NOMO-1 treated with dmso at 0.1 percent for 144 hours (cell line): Measurements from ENCODE around the gene SGCA.

Experiments
- DNase-seq: peaks from one replicate; lab custom pipeline; 2025; ENCODE audit not compliant: unreplicated experiment; lab: John Stamatoyannopoulos, UW

The SGCA gene

GRCh38 chr17:50166518-50167181 is 845 bp downstream of the SGCA start:
- no peak for DNase-seq

DNA sequence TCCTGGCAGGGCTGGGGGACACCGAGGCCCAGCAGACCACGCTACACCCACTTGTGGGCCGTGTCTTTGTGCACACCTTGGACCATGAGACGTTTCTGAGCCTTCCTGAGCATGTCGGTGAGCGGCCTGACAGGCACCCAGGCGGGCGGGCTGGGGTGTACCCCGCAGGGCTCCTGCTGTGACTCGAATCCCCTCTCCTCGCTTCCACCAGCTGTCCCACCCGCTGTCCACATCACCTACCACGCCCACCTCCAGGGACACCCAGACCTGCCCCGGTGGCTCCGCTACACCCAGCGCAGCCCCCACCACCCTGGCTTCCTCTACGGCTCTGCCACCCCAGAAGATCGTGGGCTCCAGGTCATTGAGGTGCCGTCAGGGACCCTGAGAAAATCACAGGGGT is 1.6 kb downstream of the SGCA start:
- no peak for DNase-seq

GRCh38 chr17:50168319-50168718 is 2.5 kb downstream of the SGCA start:
- DNase-seq: no peak

- DNase-seq: peak; percentile 60
Measured at GRCh38 chr17:50169121-50169764, 3.4 kb downstream of the SGCA start.

DNA sequence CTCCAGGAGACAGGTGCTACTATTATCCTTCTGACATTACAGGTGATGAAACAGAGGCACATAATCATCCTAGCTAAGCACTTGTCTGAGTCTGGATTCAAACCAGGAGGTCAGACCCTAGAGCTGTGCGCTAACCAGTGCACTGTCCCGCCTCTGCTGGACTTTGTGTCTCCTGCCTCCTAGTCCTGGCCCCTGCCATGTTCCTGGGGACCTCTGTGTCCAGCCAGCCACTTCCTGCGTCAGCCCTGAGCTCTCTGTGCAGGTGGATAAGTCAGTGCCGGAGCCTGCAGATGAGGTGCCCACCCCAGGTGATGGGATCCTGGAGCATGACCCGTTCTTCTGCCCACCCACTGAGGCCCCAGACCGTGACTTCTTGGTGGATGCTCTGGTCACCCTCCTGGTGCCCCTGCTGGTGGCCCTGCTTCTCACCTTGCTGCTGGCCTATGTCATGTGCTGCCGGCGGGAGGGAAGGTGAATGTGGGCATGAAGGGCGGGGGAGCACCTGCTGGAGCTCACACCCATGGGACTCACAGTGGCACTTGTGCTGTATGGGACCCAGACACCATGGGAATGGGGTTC is 4.2 kb downstream of the SGCA start:
- no peak for DNase-seq

GRCh38 chr17:50170662-50171370 is 5.0 kb downstream of the SGCA start:
- no peak for DNase-seq

DNA sequence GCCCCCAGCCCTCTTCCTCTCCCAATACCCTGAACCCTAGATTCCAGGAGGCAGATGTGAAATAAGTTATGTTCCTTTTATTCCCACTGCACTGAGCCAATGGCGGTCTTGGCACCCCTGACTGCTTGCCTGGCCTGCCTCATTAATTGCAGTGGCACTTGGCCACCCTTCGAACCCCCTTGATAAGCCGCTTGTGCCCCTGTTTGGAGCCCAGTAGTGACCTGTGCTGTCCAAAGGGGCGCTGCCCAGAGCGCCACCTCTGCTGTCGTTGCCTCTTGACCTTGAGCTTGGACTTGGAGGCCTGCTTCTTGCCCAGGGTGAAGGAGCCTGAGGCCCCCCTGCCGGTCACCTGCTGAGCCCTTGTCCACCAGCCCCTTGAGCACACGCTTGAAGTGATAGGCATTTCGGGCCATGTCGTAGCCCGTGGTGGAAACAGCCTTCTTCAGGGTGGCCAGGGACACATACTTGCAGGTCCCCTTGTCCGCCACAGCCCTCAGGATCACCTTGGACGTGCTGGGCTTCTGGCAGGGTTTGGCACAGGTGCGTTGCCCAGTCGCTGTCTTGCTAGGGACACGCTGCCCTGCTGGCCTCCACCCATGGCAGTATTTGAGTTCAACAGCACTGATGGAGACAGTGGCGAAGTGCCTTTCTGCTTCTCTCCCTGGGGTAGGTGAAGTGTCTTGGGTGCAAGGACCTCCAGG is 5.7 kb downstream of the SGCA start:
- no peak for DNase-seq

- no peak for DNase-seq
Measured at GRCh38 chr17:50172130-50172529, 6.3 kb downstream of the SGCA start.

- no peak for DNase-seq
Measured at GRCh38 chr17:50172936-50173334, 7.1 kb downstream of the SGCA start.

DNA sequence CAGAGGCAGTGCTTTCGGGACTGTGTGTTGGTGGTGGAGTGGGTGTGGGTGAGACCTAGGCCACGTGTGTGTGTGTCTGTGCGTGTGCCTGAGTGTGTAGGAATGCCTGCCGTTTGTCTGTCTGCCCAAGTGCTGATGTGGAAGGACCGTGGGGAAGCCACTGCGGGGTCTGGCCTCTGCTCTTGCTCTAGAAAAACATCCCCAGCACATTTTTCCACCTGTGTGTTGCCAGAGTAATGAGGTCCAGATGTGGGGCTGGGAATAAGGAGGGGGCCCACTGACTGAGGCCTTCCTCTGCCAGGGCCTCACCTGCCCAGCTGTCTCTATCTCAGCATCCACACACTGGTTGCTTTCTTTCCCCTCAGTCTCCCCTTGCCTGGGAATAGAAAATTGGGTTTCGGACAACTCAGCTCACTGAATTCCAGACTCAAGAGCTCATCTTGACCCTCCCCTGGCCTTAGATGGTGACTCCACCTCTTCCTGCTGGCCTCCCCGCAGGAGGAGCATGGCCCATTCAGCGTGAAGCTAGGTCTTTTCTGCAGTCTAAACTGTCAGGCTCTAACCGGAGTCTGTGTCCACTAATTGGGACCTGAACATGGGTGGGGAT is 7.6 kb downstream of the SGCA start:
- DNase-seq: no peak

DNA sequence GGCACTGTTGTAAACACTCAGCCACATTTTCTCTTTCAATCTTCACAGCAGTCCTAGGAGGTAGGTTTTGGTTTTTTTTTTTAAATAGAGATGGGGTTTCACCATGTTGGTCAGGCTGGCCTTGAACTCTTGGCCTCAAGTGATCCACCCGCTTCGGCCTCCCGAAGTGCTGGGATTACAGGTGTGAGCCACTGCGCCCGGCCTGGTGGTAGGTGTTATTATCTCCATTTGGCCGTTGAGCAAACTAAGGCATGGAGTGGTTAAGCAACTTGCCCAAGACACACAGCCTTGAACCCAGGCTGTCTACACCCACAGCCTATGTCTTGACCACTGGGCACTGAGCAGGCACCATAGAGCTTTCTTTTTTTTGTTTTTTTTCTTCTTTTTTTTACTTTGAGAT is 8.6 kb downstream of the SGCA start:
- DNase-seq: no peak

DNA sequence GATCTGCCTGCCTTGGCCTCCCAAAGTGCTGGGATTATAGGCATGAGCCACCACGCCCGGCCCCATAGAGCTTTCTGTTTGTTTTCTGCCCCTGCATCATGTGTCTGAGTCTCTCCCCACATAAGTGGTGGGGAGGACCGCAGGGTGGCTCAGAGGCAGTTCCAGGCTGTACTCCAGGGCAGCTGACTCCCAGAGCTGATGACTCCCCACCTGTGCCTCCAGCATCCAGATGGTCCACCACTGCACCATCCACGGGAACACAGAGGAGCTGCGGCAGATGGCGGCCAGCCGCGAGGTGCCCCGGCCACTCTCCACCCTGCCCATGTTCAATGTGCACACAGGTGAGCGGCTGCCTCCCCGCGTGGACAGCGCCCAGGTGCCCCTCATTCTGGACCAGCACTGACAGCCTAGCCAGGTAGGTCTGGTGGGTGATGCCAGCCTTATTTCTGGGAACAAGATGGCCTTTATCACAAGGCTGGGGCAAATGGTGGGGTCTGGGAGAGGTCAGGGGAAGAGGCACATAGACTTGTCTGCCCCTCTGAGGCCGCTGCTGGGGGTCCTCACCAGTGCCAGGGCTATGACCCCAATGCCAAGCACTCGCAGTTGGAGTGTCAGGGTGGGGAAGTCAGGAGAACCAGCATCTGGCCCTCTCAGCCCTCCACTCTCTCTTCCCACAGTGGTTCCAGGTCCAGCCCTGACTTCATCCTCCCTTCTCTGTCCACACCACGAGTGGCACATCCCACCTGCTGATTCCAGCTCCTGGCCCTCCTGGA is 9.4 kb downstream of the SGCA start:
- no peak for DNase-seq

DNA sequence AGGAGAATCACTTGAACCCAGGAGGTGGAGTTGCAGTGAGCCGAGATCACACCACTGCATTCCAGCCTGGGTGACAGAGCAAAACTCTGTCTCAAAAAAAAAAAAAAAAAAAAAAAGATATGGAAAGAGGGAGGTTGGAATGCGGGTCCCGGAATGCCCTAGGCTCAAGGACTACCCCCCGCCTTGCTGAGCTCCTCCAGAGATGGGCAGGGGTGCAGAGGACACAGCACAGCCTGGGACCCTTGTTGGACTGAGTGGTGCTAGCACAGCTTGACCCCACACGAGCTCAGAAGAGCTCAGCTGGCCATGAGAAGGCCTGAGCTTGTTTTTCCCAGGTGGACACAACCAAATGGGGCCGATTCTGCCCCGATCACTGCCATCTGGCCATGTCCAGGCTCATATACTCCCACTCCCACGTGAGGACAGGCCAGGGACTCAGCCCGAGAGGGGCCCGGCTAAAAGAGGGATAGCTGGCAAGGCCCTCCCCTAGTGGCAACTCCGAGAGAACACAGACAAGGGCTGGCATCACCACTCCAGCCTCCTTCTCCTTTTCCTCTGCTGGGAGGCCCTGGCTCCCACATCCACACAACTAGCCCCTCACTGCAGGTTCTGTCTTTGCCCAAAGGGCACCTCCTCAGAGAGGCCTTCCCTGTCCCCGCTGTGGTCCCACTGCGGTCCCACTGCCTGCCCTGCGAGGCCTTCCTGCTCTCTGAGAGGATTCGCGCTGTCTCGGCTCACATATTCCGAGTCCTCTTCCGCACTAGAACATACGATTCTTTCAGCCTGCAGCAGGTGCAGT is 11.0 kb downstream of the SGCA start:
- no peak for DNase-seq

DNA sequence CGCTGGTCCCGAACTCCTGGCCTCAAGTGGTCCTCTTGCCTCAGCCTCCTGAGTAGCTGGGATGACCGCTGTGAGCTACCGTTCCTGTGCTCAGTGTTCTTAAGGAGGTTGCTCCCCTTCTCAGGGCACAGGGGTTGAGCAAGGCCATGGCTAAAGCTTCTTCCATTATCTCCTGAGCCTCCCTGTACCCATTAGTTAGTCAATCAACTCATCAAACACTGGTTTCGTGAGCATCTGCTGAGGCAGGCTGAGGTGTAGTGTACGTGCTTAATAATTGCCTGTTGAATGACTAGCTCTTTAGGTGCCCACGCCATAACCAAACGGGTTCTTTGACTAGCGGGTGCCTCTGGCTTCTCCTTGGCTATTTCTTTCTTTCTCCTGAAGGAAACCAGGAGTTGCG is 11.7 kb downstream of the SGCA start:
- no peak for DNase-seq

GRCh38 chr17:50177983-50178834 is 12.4 kb downstream of the SGCA start:
- no peak for DNase-seq

DNA sequence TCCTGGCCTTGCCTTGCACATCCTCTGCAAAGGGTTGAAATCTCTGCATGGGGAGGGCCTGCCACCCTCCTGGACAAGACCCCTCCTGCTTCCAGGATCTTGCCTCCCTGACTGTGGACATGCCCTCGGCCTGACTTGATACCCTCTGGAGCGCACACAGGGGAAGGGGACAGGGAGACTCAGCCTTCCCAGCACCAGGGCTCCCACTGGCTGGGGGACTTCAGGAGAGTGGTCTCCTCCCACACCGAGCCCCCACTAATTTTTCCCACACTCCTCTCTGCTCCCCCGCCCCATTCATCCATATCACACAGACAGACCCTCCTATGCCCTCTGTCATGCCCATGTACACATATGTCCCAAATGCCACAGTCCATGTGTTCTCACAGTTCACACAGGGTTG is 14.3 kb downstream of the SGCA start:
- DNase-seq: no peak

- DNase-seq: no peak
Measured at GRCh38 chr17:50180620-50181019, 14.8 kb downstream of the SGCA start.

DNA sequence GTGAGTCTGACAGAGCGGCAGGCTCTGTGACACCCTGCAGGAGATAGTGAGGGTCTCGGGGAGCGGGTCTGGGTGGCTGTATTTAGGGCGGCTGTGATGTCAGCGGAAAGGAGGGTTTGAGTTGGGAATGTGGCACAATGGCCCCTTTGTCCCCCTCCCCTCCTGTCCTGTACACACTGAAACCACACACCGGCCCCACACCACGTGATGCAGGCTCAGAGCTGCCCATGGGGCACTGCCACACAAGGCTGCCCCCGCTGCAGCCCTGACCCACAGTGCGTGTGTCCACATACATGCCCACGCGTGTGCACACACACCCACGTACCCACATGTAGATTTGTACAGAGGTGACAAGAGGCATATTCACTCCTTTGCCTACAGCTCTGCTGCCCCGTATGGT is 15.3 kb downstream of the SGCA start:
- no peak for DNase-seq
